KMS-11 (cell line): ENCODE measurements around the gene TGM5.

Experiments used
- H2AFZ ChIP-seq: fragments of 200-600 bp; sonication (generic); 2 replicates; pipeline ENCODE4 v1.6.1; 2016; ENCODE audit warnings: antibody characterized with exemption, mixed run types, low read depth
- H3K27ac ChIP-seq: fragments of 200-600 bp; sonication (generic); 2 replicates; pipeline ENCODE4 v1.6.1; 2016; ENCODE audit warnings: mild to moderate bottlenecking, mixed run types
- H3K27me3 ChIP-seq: fragments of 200-600 bp; sonication (generic); 2 replicates; pipeline ENCODE4 v1.6.1; 2017; ENCODE audit warnings: mild to moderate bottlenecking, low read depth, mixed run types, moderate library complexity; ENCODE audit not compliant: insufficient read depth
- H3K36me3 ChIP-seq: fragments of 200-600 bp; sonication (generic); 2 replicates; pipeline ENCODE4 v1.6.1; 2017; ENCODE audit warnings: mild to moderate bottlenecking, mixed run types; ENCODE audit not compliant: insufficient read depth
- H3K4me1 ChIP-seq: fragments of 200-600 bp; sonication (generic); 2 replicates; pipeline ENCODE4 v1.6.1; 2016; ENCODE audit warnings: mild to moderate bottlenecking, low read depth, mixed run types; ENCODE audit not compliant: poor library complexity, severe bottlenecking
- H3K4me2 ChIP-seq: fragments of 200-600 bp; sonication (generic); 2 replicates; pipeline ENCODE4 v1.7.0; 2016; ENCODE audit warnings: mild to moderate bottlenecking, mixed run types
- H3K4me3 ChIP-seq: fragments of 200-600 bp; sonication (generic); IDR thresholded peaks from 2 replicates; pipeline ENCODE4 v1.6.1; 2017; ENCODE audit warnings: low read depth, low read length, mixed read lengths; ENCODE audit not compliant: insufficient read depth
- H3K79me2 ChIP-seq: fragments of 200-600 bp; sonication (generic); 2 replicates; pipeline ENCODE4 v1.6.1; 2016; ENCODE audit warnings: low read depth, mixed run types; ENCODE audit not compliant: insufficient read depth
- H3K9ac ChIP-seq: fragments of 200-600 bp; sonication (generic); 2 replicates; pipeline ENCODE4 v1.6.1; 2016; ENCODE audit warnings: mild to moderate bottlenecking, mixed run types
- H4K20me1 ChIP-seq: fragments of 200-600 bp; sonication (generic); 2 replicates; pipeline ENCODE4 v1.6.1; 2016; ENCODE audit warnings: mild to moderate bottlenecking, mixed run types; ENCODE audit not compliant: insufficient read depth
- CTCF ChIP-seq: fragments of 200-600 bp; sonication (generic); conservative IDR thresholded peaks from 2 replicates; pipeline ENCODE4 v1.6.1; 2017; ENCODE audit warnings: low read depth, mild to moderate bottlenecking, antibody characterized with exemption, low read length, moderate library complexity, mixed read lengths

The TGM5 gene

GRCh38 chr15:43253431-43254403 is 13.0 kb downstream of the TGM5 start:
- H3K27ac ChIP-seq, result peak overlapping the region; percentile 24; the same call in 1 of the 2 replicates
- H3K4me1 ChIP-seq, result peaks cover 32% of the 10 kb centered on the region
- H3K9ac ChIP-seq, result 0 out of 2 replicates have a peak overlapping the region, but pooled peaks have one; percentile 1
- H3K4me3 ChIP-seq, result no peak overlapping the region
- H3K4me2 ChIP-seq, result peak overlapping the region; percentile 58
- H3K79me2 ChIP-seq, result no peaks in the 10 kb centered on the region
- no peaks in the 10 kb centered on the region for H3K27me3 ChIP-seq
- no peaks in the 10 kb centered on the region for H4K20me1 ChIP-seq
- TF ChIP-seq CTCF, result no peak
- H2AFZ ChIP-seq, result peak overlapping the region; percentile 61; the same call in 1 of the 2 replicates
- H3K36me3 ChIP-seq, result no peaks in the 10 kb centered on the region

DNA sequence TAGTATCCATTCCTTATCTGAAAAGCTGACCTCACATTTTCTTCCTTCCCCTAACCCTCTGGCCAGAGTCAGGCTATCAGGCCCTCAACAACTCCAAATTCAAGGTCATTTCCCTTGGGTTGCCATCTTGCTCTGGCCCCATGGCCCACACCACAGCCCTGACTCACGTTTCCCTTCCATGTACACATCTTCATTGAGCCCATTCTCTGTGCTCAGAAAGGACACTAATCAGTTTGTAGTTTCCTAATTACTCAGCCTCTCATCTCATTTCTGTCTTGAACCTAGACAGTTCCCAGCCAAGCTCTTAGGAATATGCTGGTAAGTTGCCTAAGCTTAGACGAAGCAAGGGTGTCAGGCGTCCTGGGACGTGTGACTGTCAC is 14.9 kb downstream of the TGM5 start:
- peaks cover 32% of the 10 kb centered on the region for H3K4me1 ChIP-seq
- no peak overlapping the region for H3K4me2 ChIP-seq
- no peak overlapping the region for H3K27ac ChIP-seq
- no peaks in the 10 kb centered on the region for H3K79me2 ChIP-seq
- no peaks in the 10 kb centered on the region for H3K36me3 ChIP-seq
- H3K4me3 ChIP-seq, result no peak overlapping the region
- H3K27me3 ChIP-seq, result no peaks in the 10 kb centered on the region
- no peak overlapping the region for H2AFZ ChIP-seq
- H3K9ac ChIP-seq, result no peak overlapping the region
- no peaks in the 10 kb centered on the region for H4K20me1 ChIP-seq
- no peak for TF ChIP-seq CTCF

GRCh38 chr15:43251185-43251870 is 15.4 kb downstream of the TGM5 start:
- no peaks in the 10 kb centered on the region for H3K27me3 ChIP-seq
- H2AFZ ChIP-seq, result no peak overlapping the region
- no peaks in the 10 kb centered on the region for H4K20me1 ChIP-seq
- no peak overlapping the region for H3K9ac ChIP-seq
- peaks cover 32% of the 10 kb centered on the region for H3K4me1 ChIP-seq
- TF ChIP-seq CTCF, result no peak
- no peak overlapping the region for H3K4me3 ChIP-seq
- no peak overlapping the region for H3K4me2 ChIP-seq
- H3K36me3 ChIP-seq, result no peaks in the 10 kb centered on the region
- no peak overlapping the region for H3K27ac ChIP-seq
- no peaks in the 10 kb centered on the region for H3K79me2 ChIP-seq

DNA sequence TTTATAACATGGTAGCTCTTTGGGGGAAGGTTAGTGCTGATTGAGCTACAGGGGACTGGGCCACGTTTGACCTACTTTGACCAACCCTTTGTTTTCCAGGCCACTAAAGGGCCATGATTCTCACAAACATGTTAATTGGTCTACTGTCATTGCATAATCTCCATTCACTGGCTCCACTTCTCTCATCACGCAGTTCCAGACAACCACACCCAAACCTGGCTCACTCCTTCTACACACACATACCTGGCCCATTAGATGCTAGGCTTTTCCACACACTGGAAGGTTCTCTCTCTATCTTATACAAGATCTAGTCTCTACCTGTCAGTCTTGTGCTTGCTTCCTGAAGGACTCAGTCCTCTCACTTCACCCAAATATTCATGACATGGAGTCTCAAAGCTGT is 15.9 kb downstream of the TGM5 start:
- no peak overlapping the region for H3K4me2 ChIP-seq
- no peaks in the 10 kb centered on the region for H4K20me1 ChIP-seq
- no peak overlapping the region for H3K9ac ChIP-seq
- peaks cover 32% of the 10 kb centered on the region for H3K4me1 ChIP-seq
- H3K36me3 ChIP-seq, result no peaks in the 10 kb centered on the region
- H3K27me3 ChIP-seq, result no peaks in the 10 kb centered on the region
- H3K4me3 ChIP-seq, result no peak overlapping the region
- no peak overlapping the region for H3K27ac ChIP-seq
- H2AFZ ChIP-seq, result no peak overlapping the region
- no peak for TF ChIP-seq CTCF
- H3K79me2 ChIP-seq, result no peaks in the 10 kb centered on the region
